NCI-H187 (cell line): Measurements from ENCODE around the gene CRTC2.
"Not testable (repeated sequence)": the region's sequence is repeated elsewhere in the genome, so short reads cannot be mapped to it uniquely, and the experiment has no call there.

Source experiments
- DNase-seq, 2 experiments: peaks; one replicate each; lab custom pipeline; 2025; lab: John Stamatoyannopoulos, UW

Gene CRTC2

DNA sequence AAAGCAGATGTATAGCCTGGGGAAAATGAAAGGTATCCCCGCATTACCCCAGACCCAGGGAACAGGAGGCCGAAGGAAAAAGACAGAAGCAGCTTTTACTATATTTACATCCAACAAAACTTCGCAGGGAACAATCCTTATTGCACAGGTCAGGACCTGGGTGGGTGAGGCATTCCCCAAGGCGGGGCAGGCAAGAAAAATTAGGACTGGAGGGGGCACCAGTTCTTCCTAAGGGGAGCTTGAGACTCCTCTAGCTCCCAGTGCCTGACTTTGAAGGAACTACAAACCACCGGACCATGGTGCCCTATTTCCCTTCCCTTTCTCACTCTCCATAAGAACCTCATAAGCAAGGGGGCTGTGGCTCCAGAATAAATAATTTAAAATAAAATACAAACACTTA lies 29.0 kb downstream of the CRTC2 start:
- DNase-seq, result no peak

- DNase-seq, result no peak
Measured at GRCh38 chr1:153928791-153929341, 29.5 kb downstream of the CRTC2 start.

GRCh38 chr1:153928245-153928644 lies 30.2 kb downstream of the CRTC2 start:
- DNase-seq, result no peak

DNA sequence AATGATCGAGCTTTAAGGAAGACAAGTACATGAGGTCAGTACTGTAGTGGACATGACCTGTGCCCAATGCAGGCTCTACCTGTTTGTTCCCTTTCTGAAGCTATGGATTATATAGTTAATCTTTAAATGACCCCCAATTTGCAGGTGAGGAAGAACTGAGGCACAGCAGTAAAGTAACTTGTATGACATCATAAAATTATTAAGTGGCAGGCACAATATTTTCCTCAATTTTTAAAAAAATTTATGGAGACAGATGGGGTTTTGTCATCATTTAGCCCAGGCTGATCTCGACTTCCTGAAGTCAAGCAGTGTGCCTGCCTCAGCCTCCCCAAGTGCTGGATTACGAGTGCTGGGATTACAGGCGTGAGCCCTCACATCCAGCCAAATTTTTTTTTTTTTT lies 32.0 kb downstream of the CRTC2 start:
- no peak for DNase-seq

DNA sequence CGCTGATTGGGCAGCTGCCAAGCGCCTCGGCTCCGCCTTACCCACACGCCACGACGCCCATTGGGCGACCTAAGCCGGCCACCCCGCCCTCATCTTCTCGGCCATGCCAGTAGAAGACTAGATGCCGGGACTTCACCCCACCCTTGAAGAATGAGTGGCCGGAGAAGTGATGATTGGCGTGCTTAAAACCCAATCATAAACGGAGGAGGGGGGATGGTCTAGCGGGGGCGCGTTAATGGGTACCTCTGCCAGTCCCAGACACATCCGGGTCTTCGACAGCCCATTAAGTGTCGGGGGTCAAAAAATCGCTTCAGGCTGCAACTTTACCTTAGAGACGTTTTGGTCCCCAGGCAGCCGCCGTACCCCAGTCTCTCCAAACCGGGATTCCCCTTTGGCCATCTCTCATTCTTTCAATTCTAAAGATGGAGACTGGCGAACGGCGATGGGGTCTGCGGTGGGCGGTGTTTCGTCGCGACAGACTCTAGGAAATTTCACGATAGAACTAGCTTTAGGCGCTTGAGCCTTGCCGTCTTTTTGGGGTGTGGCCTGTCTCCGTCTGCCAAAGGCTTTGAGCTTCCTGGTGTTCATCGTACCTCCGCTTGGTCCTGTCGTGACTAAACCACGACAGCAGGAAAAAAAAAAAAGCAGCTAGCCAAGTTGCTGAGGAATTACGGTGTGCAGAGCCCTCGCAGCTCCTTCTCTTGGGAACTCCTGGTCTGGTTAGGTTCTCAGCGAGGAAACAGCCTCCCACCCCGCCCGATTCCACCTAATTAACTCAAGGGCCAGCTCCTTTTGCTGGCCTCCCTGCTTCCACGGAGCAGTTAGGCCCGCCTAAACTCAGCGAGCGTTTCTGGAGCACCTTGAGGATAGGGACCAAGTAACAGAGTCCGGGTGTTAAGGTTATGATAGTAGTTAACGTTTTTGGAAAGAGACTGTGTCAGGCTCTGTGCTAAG lies 35.2 kb downstream of the CRTC2 start, which contains the start of gene GATAD2B:
Gene GATAD2B (minus strand): TSS at position 1 of the 954 bp plus-strand sequence. CDS start 94,625 bp downstream, outside the sequence.
- peak; percentile 100 for DNase-seq

DNA sequence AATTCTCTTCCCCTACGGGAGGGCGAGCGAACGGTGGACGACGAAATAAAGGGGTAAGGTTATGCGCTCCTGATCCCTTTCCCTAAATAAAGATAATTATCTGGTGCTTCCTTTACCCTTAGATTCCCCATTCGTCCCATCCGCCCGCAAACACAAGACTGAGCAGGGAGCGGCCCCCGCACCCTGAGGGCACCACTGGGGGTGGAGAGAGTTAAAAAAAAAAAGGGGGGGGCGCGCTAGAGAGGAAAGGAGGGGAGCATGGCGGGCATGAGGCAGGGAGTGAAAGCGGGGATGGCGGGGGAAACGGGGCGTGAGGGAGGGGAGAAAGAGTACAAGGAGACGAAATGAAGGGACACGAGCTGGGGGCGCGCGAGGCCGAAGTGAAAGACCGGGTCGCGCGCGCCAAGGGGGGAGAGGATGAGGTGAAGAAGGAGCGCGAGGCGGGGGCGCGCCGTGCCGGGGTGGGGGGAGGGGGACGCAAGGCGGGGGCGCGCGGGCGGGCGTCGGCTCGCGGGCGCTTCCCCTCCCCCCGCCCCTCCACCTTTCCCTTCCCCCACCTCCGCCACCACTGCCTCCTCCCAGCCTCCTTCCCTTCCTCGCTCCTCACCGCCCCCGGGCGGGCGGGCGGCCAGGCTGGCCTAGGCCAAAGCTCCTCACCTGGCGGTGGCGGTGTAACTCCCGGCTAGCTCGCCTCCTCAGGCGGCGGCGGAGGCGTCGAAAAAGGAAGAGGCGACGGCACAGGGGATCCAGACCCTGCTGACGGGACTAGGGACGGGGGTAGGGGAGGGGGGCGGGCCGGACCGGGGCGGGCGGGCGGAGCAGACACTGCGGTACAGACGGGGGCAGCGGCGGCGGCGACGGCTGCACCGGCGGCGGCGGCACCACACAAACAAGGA lies 36.1 kb downstream of the CRTC2 start:
- DNase-seq, result peak in 1 of 2 experiments; percentile 81

GRCh38 chr1:153921803-153922075 lies 36.7 kb downstream of the CRTC2 start:
- no peak for DNase-seq

- DNase-seq, result no peak
Measured at GRCh38 chr1:153921080-153921802, 37.2 kb downstream of the CRTC2 start.

- DNase-seq, result no peak
Measured at GRCh38 chr1:153919876-153920852, 38.2 kb downstream of the CRTC2 start.

GRCh38 chr1:153916297-153916696 lies 42.1 kb downstream of the CRTC2 start:
- no peak for DNase-seq

DNA sequence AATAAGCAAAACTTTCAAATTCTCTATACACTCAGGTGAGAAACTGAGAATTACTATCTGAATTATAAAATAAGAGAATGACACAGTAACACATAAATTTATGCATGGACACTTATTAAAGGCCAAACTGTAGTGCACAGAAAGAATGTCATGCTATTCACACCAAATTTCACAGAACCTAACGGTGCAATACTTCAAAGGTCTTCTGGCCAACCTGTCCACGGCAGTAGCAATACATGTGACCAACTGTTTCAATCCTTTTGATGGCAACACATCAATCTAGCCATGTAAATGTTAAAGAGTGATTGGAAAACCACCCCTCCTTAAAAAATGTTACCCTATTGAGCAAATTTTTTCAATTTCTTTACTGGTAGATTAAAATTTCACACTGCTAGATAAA lies 46.1 kb downstream of the CRTC2 start:
- DNase-seq, result no peak

GRCh38 chr1:153910560-153910959 lies 47.9 kb downstream of the CRTC2 start:
- not testable (repeated sequence) for DNase-seq

DNA sequence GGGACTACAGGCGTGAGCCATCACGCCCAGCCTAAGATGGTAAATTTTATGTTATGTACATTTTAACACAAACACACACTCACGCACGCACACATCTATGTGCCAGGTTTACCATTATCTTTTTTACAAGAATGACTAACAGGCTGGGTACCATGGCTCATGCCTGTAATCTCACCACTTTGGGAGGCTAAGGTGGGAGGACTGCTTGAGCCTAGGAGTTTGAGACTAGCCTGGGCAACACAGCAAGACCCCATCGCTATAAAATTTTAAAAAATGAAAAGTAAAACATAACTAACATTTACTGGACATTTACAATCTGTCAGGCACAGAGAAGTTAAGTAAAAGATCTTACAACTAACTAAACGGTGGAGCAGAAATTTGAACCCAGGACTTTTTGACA lies 50.3 kb downstream of the CRTC2 start:
- no peak for DNase-seq

- DNase-seq, result no peak
Measured at GRCh38 chr1:153907134-153907533, 51.3 kb downstream of the CRTC2 start.

DNA sequence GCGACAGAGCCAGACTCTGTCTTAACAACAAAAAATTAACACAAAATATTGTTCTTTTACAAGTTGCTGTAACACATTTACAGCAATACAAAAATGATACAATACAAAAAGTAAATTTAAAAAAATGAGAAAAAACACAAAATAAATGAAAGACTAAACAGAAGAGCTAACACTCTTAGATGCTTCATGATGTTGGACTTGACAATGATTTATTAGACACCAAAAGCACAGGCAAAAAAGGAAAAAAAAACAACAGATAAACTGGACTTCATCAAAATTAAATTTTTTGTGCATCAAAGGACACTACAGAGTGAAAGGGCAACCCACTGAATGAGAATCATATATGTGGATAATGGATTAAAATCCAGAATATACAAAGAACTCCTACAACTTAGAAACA lies 52.0 kb downstream of the CRTC2 start:
- DNase-seq, result no peak

GRCh38 chr1:153905908-153906307 lies 52.5 kb downstream of the CRTC2 start:
- not testable (repeated sequence) for DNase-seq

DNA sequence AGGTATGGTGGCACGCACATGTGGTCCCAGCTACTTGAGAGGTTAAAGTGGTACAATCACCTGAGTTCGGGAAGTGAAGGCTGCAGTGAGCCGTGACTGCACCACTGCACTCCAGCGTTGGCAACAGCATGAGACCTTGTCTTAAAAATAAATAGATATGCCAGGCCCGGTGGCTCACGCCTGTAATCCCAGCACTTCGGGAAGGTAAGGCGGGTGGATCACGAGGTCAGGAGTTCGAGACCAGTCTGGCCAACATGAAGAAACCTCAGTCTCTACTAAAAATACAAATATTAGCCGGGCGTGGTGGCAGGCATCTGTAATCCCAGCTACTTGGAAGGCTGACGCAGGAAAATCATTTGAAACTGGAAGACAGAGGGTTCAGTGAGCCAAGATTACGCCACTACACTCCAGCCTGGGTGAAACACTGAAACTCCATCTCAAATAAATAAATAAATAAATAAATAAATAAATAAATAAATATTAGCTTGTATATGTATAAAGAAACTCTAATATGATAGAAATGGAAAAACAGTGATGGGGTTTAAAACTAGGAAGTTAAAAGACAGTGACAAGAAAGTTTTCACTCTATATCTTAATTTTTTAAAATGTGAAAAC lies 54.5 kb downstream of the CRTC2 start:
- DNase-seq, result no peak

DNA sequence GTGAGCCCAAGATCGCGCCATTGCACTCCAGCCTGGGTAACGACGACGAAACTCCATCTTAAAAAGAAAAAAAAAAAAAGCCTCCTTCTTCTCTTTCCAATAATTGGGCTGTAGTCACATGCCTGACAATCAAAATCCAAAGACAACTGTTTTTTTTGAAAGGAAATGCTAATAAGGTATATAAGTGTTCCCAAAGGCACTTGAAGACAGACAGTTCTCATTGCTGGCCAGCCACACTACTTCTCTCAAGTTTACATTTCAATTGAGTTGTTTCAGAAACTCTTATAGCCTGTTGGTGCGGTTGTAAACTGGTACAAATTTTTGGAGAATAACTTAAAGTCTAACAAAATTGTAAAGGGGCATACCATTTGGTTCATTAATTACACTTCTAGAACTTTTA lies 58.9 kb downstream of the CRTC2 start:
- no peak for DNase-seq
